Activated gamma-delta T cell treated with anti-CD3 and anti-CD28 coated beads, Interleukin-2, amount 50 U/mL, for 16 hours (primary cell): Measurements from ENCODE around the gene GH2.
"Not testable (repeated sequence)": the region's sequence is repeated elsewhere in the genome, so short reads cannot be mapped to it uniquely, and the experiment has no call there.

Experiments
- DNase-seq: peaks from one replicate; pipeline ENCODE4 v3.0.0-alpha.2; 2020; ENCODE audit warnings: low read depth

Gene GH2

GRCh38 chr17:63911041-63911635 lies 29.4 kb upstream of the GH2 start, which contains the start of gene CSHL1:
TSS of gene CSHL1 (minus strand) at chr17:63911258. CDS start at chr17:63911196, 62 bp downstream.
- DNase-seq, result no peak

GRCh38 chr17:63910096-63910495 lies 28.4 kb upstream of the GH2 start:
- DNase-seq, result no peak

GRCh38 chr17:63909586-63909985 lies 27.8 kb upstream of the GH2 start:
- DNase-seq, result not testable (repeated sequence)

- not testable (repeated sequence) for DNase-seq
These were observed 25.5 kb upstream of the GH2 start for GRCh38 chr17:63907161-63907778.

GRCh38 chr17:63904796-63905195 lies 23.1 kb upstream of the GH2 start:
- DNase-seq, result not testable (repeated sequence)

- not testable (repeated sequence) for DNase-seq
These were observed 22.1 kb upstream of the GH2 start for GRCh38 chr17:63903787-63904201.

- DNase-seq, result not testable (repeated sequence)
These were observed 20.2 kb upstream of the GH2 start for GRCh38 chr17:63901971-63902370.

- not testable (repeated sequence) for DNase-seq
These were observed 17.4 kb upstream of the GH2 start for GRCh38 chr17:63898899-63899798.

GRCh38 chr17:63896524-63897354 lies 15.0 kb upstream of the GH2 start, which contains the start of gene CSH1:
TSS of gene CSH1 (minus strand) at chr17:63896574. CDS start at chr17:63896511, 63 bp downstream.
- not testable (repeated sequence) for DNase-seq

GRCh38 chr17:63894821-63895220 lies 13.1 kb upstream of the GH2 start:
- not testable (repeated sequence) for DNase-seq

- not testable (repeated sequence) for DNase-seq
These were observed 12.3 kb upstream of the GH2 start for GRCh38 chr17:63894021-63894420.

- DNase-seq, result not testable (repeated sequence)
These were observed 10.7 kb upstream of the GH2 start for GRCh38 chr17:63892316-63893037.

GRCh38 chr17:63889026-63889848 lies 7.5 kb upstream of the GH2 start:
- not testable (repeated sequence) for DNase-seq

- not testable (repeated sequence) for DNase-seq
These were observed 3.4 kb upstream of the GH2 start for GRCh38 chr17:63885119-63885518.

- not testable (repeated sequence) for DNase-seq
These were observed 932 bp upstream of the GH2 start for GRCh38 chr17:63882626-63883126.

GRCh38 chr17:63881337-63881736 lies 407 bp downstream of the GH2 start:
- DNase-seq, result not testable (repeated sequence)

- DNase-seq, result no peak
These were observed 1.0 kb downstream of the GH2 start for GRCh38 chr17:63880706-63881105.

- DNase-seq, result not testable (repeated sequence)
These were observed 3.3 kb downstream of the GH2 start for GRCh38 chr17:63878413-63878812.

GRCh38 chr17:63874693-63875092 lies 7.1 kb downstream of the GH2 start:
- DNase-seq, result not testable (repeated sequence)
